HEK293 (cell line): ENCODE data around the gene ZBTB21.

Experiments
- CTCF ChIA-PET: fragments of 350-600 bp; formaldehyde crosslinking; extraction: SDS; loops from one replicate; lab custom pipeline; 2021; ENCODE audit warnings: antibody characterized with exemption; lab: Yijun Ruan, JAX
- POLR2A ChIA-PET: fragments of 300-600 bp; formaldehyde crosslinking; extraction: SDS; loops from one replicate; lab custom pipeline; 2020; ENCODE audit warnings: antibody characterized with exemption, inconsistent platforms; lab: Yijun Ruan, JAX
- H3K27ac ChIP-seq: fragments of 200-500 bp; sonication (Bioruptor generic); 2 replicates; pipeline ENCODE4 v1.5.1; 2014; ENCODE audit warnings: low read depth, low read length, control low read depth, inconsistent platforms; ENCODE audit errors: extremely low read depth
- H3K36me3 ChIP-seq, 2 experiments: fragments of 200-500 bp in 1 of 2; sonication (Bioruptor generic) in 1 of 2; 1 replicate in 1 of 2; 2 replicates in 1 of 2; pipeline ENCODE4 v1.5.1; 2014 to 2017; ENCODE audit warnings: inconsistent platforms in 2 of 2, low read length in 2 of 2; ENCODE audit not compliant: control insufficient read depth in 2 of 2, insufficient read depth in 1 of 2
- H3K4me1 ChIP-seq: fragments of 200-500 bp; sonication (Bioruptor generic); 2 replicates; pipeline ENCODE4 v1.5.1; 2014; ENCODE audit warnings: mild to moderate bottlenecking, low read length, inconsistent platforms; ENCODE audit not compliant: control insufficient read depth, insufficient read depth
- H3K4me3 ChIP-seq: 2 replicates; pipeline ENCODE4 v1.5.1; 2011; ENCODE audit warnings: low read depth, mild to moderate bottlenecking, control low read depth, low read length, moderate library complexity
- H3K9me3 ChIP-seq: fragments of 200-500 bp; sonication (Bioruptor generic); 2 replicates; pipeline ENCODE4 v1.5.1; 2014; ENCODE audit warnings: low read depth, low read length, inconsistent platforms; ENCODE audit not compliant: control insufficient read depth, insufficient read depth
- BCL11B ChIP-seq: fragments of 450-650 bp; formaldehyde crosslinking; IDR thresholded peaks from 2 replicates; pipeline ENCODE4 v1.5.1; 2016; ENCODE audit warnings: low read depth, missing biosample characterization, missing genetic modification characterization
- CTCF ChIP-seq: fragments of 450-650 bp; formaldehyde crosslinking; IDR thresholded peaks from 2 replicates; pipeline ENCODE4 v1.5.1; 2016; ENCODE audit warnings: missing biosample characterization, missing genetic modification characterization
- GFI1B ChIP-seq: fragments of 450-650 bp; formaldehyde crosslinking; IDR thresholded peaks from 2 replicates; pipeline ENCODE4 v1.5.1; 2016; ENCODE audit warnings: missing biosample characterization, missing genetic modification characterization
- GLIS2 ChIP-seq: fragments of 450-650 bp; formaldehyde crosslinking; IDR thresholded peaks from 2 replicates; pipeline ENCODE4 v1.5.1; 2016; ENCODE audit warnings: missing biosample characterization, missing genetic modification characterization
- HIC1 ChIP-seq: fragments of 450-650 bp; formaldehyde crosslinking; IDR thresholded peaks from 2 replicates; pipeline ENCODE4 v1.5.1; 2016; ENCODE audit warnings: missing biosample characterization, missing genetic modification characterization
- HOXC10 ChIP-seq: sonication (generic); formaldehyde crosslinking; IDR thresholded peaks from 2 replicates; pipeline ENCODE4 v1.8.1; 2023; ENCODE audit warnings: mild to moderate bottlenecking, missing genetic modification reagents
- KLF10 ChIP-seq: fragments of 450-650 bp; IDR thresholded peaks from 2 replicates; pipeline ENCODE4 v1.5.1; 2018; ENCODE audit warnings: missing biosample characterization, mild to moderate bottlenecking, missing genetic modification characterization
- OVOL3 ChIP-seq: fragments of 450-650 bp; formaldehyde crosslinking; IDR thresholded peaks from 2 replicates; pipeline ENCODE4 v1.5.1; 2016; ENCODE audit warnings: missing biosample characterization, missing genetic modification characterization
- RBAK ChIP-seq: fragments of 450-650 bp; formaldehyde crosslinking; IDR thresholded peaks from 2 replicates; pipeline ENCODE4 v1.5.1; 2016; ENCODE audit warnings: missing biosample characterization, missing genetic modification characterization
- TSHZ1 ChIP-seq: fragments of 450-650 bp; formaldehyde crosslinking; IDR thresholded peaks from 2 replicates; pipeline ENCODE4 v1.5.1; 2016; ENCODE audit warnings: missing biosample characterization, missing genetic modification characterization, borderline replicate concordance
- ZBTB17 ChIP-seq: fragments of 450-650 bp; formaldehyde crosslinking; IDR thresholded peaks from 2 replicates; pipeline ENCODE4 v1.5.1; 2016; ENCODE audit warnings: missing biosample characterization, missing genetic modification characterization
- ZBTB20 ChIP-seq: fragments of 450-650 bp; formaldehyde crosslinking; IDR thresholded peaks from 2 replicates; pipeline ENCODE4 v1.5.1; 2016; ENCODE audit warnings: missing biosample characterization, missing genetic modification characterization
- ZBTB49 ChIP-seq: fragments of 450-650 bp; formaldehyde crosslinking; IDR thresholded peaks from 2 replicates; pipeline ENCODE4 v1.5.1; 2016; ENCODE audit warnings: missing biosample characterization, missing genetic modification characterization, low read depth
- ZNF10 ChIP-seq: fragments of 450-650 bp; formaldehyde crosslinking; IDR thresholded peaks from 2 replicates; pipeline ENCODE4 v1.5.1; 2017; ENCODE audit warnings: missing biosample characterization, missing genetic modification characterization
- ZNF132 ChIP-seq: fragments of 450-650 bp; formaldehyde crosslinking; IDR thresholded peaks from 2 replicates; pipeline ENCODE4 v1.5.1; 2017; ENCODE audit warnings: missing biosample characterization, missing genetic modification characterization, borderline replicate concordance
- ZNF133 ChIP-seq: fragments of 450-650 bp; formaldehyde crosslinking; IDR thresholded peaks from 2 replicates; pipeline ENCODE4 v1.5.1; 2016; ENCODE audit warnings: missing biosample characterization, missing genetic modification characterization
- ZNF175 ChIP-seq: fragments of 450-650 bp; formaldehyde crosslinking; IDR thresholded peaks from 2 replicates; pipeline ENCODE4 v1.5.1; 2016; ENCODE audit warnings: missing biosample characterization, missing genetic modification characterization
- ZNF23 ChIP-seq: fragments of 450-650 bp; formaldehyde crosslinking; IDR thresholded peaks from 2 replicates; pipeline ENCODE4 v1.5.1; 2016; ENCODE audit warnings: missing biosample characterization, missing genetic modification characterization, borderline replicate concordance
- ZNF274 ChIP-seq, 2 experiments: fragments of 200-500 bp in 1 of 2; fragments of 450-650 bp in 1 of 2; sonication (Bioruptor generic) in 1 of 2; formaldehyde crosslinking in 1 of 2; IDR thresholded peaks; 2 replicates each; pipeline versions ENCODE4 v1.5.1 to v1.6.1; 2014 to 2016; ENCODE audit warnings: borderline replicate concordance in 1 of 2, inconsistent platforms in 1 of 2, low read length in 1 of 2, missing biosample characterization in 1 of 2, missing genetic modification characterization in 1 of 2
- ZNF280C ChIP-seq: fragments of 450-650 bp; formaldehyde crosslinking; IDR thresholded peaks from 2 replicates; pipeline ENCODE4 v1.5.1; 2016; ENCODE audit warnings: missing biosample characterization, missing genetic modification characterization
- ZNF302 ChIP-seq: fragments of 450-650 bp; formaldehyde crosslinking; IDR thresholded peaks from 2 replicates; pipeline ENCODE4 v1.5.1; 2016; ENCODE audit warnings: missing biosample characterization, missing genetic modification characterization, low read depth
- ZNF529 ChIP-seq: fragments of 450-650 bp; formaldehyde crosslinking; IDR thresholded peaks from 2 replicates; pipeline ENCODE4 v1.5.1; 2017; ENCODE audit warnings: missing genetic modification characterization, missing biosample characterization; ENCODE audit not compliant: insufficient replicate concordance
- ZNF785 ChIP-seq: fragments of 450-650 bp; formaldehyde crosslinking; IDR thresholded peaks from 2 replicates; pipeline ENCODE4 v1.5.1; 2016; ENCODE audit warnings: missing biosample characterization, missing genetic modification characterization

Gene ZBTB21

GRCh38 chr21:42009831-42010506 lies at the start of gene ZBTB21:
Gene ZBTB21, minus strand, starts transcription at chr21:42010360. Its CDS starts 16,265 bp downstream, at chr21:41994095.
- peak within 1 kb of the TSS; percentile 94 for H3K27ac ChIP-seq
- H3K9me3 ChIP-seq: no peaks in the 10 kb centered on the region
- ChIA-PET CTCF (interaction anchor here (0.7 to 1.4 kb wide), 2 partner anchors 98 to 517 kb away, joined by 3 to 4 read pairs; no protein-coding TSS in a partner anchor), POLR2A (interaction anchor here (1.4 kb wide), 1 partner anchor 130 kb away, joined by 4 read pairs; no protein-coding TSS in a partner anchor)
- peaks cover 6 to 12% of the 10 kb centered on the region in 2 experiments; a peak in 2 of 3 replicates for H3K36me3 ChIP-seq
- peak within 1 kb of the TSS; percentile 73 for H3K4me3 ChIP-seq
- H3K4me1 ChIP-seq: 0 out of 2 replicates have a peak, but pooled peaks cover 3% of the 10 kb centered on the region
- TF ChIP-seq HOXC10 (CRISPR knock-in tag): no peak
- TF ChIP-seq GLIS2 (tag by site-specific recombination): no peak
- TF ChIP-seq CTCF (tag by site-specific recombination): no peak
- no peak for TF ChIP-seq ZNF10
- TF ChIP-seq ZNF132: no peak
- TF ChIP-seq GFI1B (tag by site-specific recombination): peak; percentile 59; the same call in 1 of the 2 replicates
- 0 out of 2 replicates have a peak, but pooled peaks have one; percentile 40 for TF ChIP-seq OVOL3
- no peak for TF ChIP-seq ZNF280C (tag by site-specific recombination)
- TF ChIP-seq ZBTB49: no peak
- no peak for TF ChIP-seq ZNF133 (tag by site-specific recombination)
- TF ChIP-seq ZNF23 (tag by site-specific recombination): no peak
- peak; percentile 83 for TF ChIP-seq ZBTB17
- peak; percentile 38; the same call in 1 of the 2 replicates for TF ChIP-seq TSHZ1 (tag by site-specific recombination)
- TF ChIP-seq HIC1 (tag by site-specific recombination): no peak
- no peak for TF ChIP-seq ZNF529 (tag by site-specific recombination)
- peak; percentile 97 for TF ChIP-seq ZBTB20 (tag by site-specific recombination)
- no peak for TF ChIP-seq ZNF785 (tag by site-specific recombination)
- TF ChIP-seq KLF10 (tag by site-specific recombination): peak; percentile 49; the same call in 1 of the 2 replicates
- no peak for TF ChIP-seq BCL11B (tag by site-specific recombination)
- TF ChIP-seq RBAK (tag by site-specific recombination): no peak
- TF ChIP-seq ZNF175 (tag by site-specific recombination): no peak
- TF ChIP-seq ZNF302 (tag by site-specific recombination): no peak
- no peak for TF ChIP-seq ZNF274 (IDR thresholded peaks at IDR 0.05; ENCODE audit: low read length)
- TF ChIP-seq ZNF274 (tag by site-specific recombination; IDR thresholded peaks at IDR 0.05; ENCODE audit: borderline replicate concordance): no peak
